Measurements from ENCODE around the gene PPP1R36. TPM values are rescaled to one million over a fixed set of nuclear protein-coding genes. Genes with fewer than 3 reads are reported as not detected.

The PPP1R36 gene
- total RNA-seq, 1 experiment from 2014 or later = 0.50 TPM

DNA sequence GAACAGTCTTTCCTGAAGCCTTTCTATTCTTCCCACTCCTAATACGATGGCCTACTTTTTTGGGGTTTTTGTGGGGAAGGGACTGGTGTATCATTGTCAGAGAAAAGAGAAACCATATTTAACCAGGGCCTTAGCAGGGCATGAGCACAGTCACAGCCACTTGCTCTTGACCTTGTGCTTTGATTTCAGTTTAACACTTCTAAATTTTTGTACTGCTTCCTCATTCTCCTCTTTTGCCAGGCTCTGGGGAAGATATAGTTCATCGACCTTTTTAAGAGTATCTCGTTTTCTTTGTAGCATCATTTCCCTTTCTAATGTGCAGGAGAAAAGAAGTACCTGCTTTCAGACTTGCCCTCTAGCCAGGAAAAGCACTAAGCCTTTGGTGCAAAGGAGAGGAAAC is 43.0 kb upstream of the PPP1R36 start:
- peaks cover 33% of the 10 kb centered on the region; the same call in 1 of the 2 replicates for H3K79me2 ChIP-seq (ENCODE audit: insufficient read depth, low read length)
- no peak overlapping the region for H3K56ac ChIP-seq (ENCODE audit: insufficient read length, low read depth, low read length)
- H2BK120ac ChIP-seq (ENCODE audit: low read depth, low read length, poor library complexity, severe bottlenecking) = no peak overlapping the region
- no peaks in the 10 kb centered on the region for H3K27me3 Mint-ChIP-seq (ENCODE audit: low read depth)
- H3K4ac ChIP-seq (ENCODE audit: low read depth, low read length) = no peak overlapping the region
- H3K79me1 ChIP-seq (ENCODE audit: insufficient read depth, low read depth, low read length, poor library complexity, severe bottlenecking) = no peaks in the 10 kb centered on the region
- H3K23ac ChIP-seq (ENCODE audit: insufficient read length, low read depth, low read length) = no peak overlapping the region
- peak overlapping the region in 1 of 3 experiments; percentile 70; a peak in 2 of 7 replicates for H3K27ac Mint-ChIP-seq
- no peak for DNase-seq
- no peaks in the 10 kb centered on the region for H4K20me1 ChIP-seq (ENCODE audit: control insufficient read depth, insufficient read depth, insufficient read length)
- no peaks in the 10 kb centered on the region; the same call in 1 of the 2 replicates for H3K4me1 ChIP-seq (ENCODE audit: insufficient read depth, low read length)
- WGBS (ENCODE audit: extremely low coverage, insufficient read length, low lambda C conversion rate) = no CpG with 5 or more reads among the region's 3 CpGs
- no peak overlapping the region for H3K9ac ChIP-seq (ENCODE audit: extremely low read depth, insufficient read length, low read length)
- H3T11ph ChIP-seq (ENCODE audit: low read length) = no peak overlapping the region
- H3K27me3 ChIP-seq (ENCODE audit: insufficient read depth, low read length) = no peaks in the 10 kb centered on the region
- no peak overlapping the region for H2BK15ac ChIP-seq (ENCODE audit: low read depth, low read length)
- no peaks in the 10 kb centered on the region for H3K9me3 Mint-ChIP-seq
- H4K8ac ChIP-seq (replicated peaks; ENCODE audit: insufficient read length, low read depth, low read length) = no peak overlapping the region
- H3K36me3 Mint-ChIP-seq (ENCODE audit: insufficient read depth in 1 of 3, low read depth in 3 of 3) = peaks cover 0 to 7% (median 3%) of the 10 kb centered on the region in 3 experiments; a peak in 3 of 7 replicates
- no peak overlapping the region for H4K91ac ChIP-seq (ENCODE audit: insufficient read length, low read depth, low read length)
- H3K23me2 ChIP-seq (ENCODE audit: insufficient read length, low read depth, low read length, poor library complexity, severe bottlenecking) = peaks cover 15% of the 10 kb centered on the region
- H3K9me3 ChIP-seq (ENCODE audit: control insufficient read depth, low read depth, low read length) = no peaks in the 10 kb centered on the region
- TF ChIP-seq CTCF (conservative IDR thresholded peaks at IDR 0.05) = no peak
- H3K18ac ChIP-seq (ENCODE audit: insufficient read length, low read depth, low read length) = no peak overlapping the region
- peaks cover 62 to 63% of the 10 kb centered on the region in 2 experiments for H3K4me1 Mint-ChIP-seq
- peak overlapping the region in 1 of 2 experiments; percentile 86; a peak in 2 of 5 replicates for H3K4me3 Mint-ChIP-seq
- H2BK5ac ChIP-seq (ENCODE audit: insufficient read length, low read length) = no peak overlapping the region
- H2BK12ac ChIP-seq (ENCODE audit: insufficient read length, low read depth, low read length) = no peak overlapping the region
- no peak overlapping the region for H2AFZ ChIP-seq (ENCODE audit: low read length)
- no peak overlapping the region for H3K14ac ChIP-seq (ENCODE audit: insufficient read depth, low read length)
- no peak overlapping the region for H4K5ac ChIP-seq (ENCODE audit: insufficient read length, low read depth, low read length)
- H3K27ac ChIP-seq (ENCODE audit: insufficient read length, low read depth, low read length) = no peak overlapping the region
- no peak overlapping the region for H2AK5ac ChIP-seq (ENCODE audit: insufficient read length, low read length)
- H3K4me2 ChIP-seq (ENCODE audit: insufficient read depth, insufficient read length, low read length) = no peak overlapping the region
- H2BK20ac ChIP-seq (ENCODE audit: low read depth, low read length, poor library complexity, severe bottlenecking) = no peak overlapping the region

Measured in H9 (cell line).